GM21737 (cell line): ENCODE measurements around the gene PRXL2A.
"Not testable (repeated sequence)": the region's sequence is repeated elsewhere in the genome, so short reads cannot be mapped to it uniquely, and the experiment has no call there.

Source experiments
- ATAC-seq: cut with Tn5 transposase; IDR thresholded peaks from one replicate; pipeline ENCODE4 v1.9.1; 2021; ENCODE audit warnings: mild to moderate bottlenecking, moderate library complexity; ENCODE audit not compliant: unreplicated experiment

The PRXL2A gene

DNA sequence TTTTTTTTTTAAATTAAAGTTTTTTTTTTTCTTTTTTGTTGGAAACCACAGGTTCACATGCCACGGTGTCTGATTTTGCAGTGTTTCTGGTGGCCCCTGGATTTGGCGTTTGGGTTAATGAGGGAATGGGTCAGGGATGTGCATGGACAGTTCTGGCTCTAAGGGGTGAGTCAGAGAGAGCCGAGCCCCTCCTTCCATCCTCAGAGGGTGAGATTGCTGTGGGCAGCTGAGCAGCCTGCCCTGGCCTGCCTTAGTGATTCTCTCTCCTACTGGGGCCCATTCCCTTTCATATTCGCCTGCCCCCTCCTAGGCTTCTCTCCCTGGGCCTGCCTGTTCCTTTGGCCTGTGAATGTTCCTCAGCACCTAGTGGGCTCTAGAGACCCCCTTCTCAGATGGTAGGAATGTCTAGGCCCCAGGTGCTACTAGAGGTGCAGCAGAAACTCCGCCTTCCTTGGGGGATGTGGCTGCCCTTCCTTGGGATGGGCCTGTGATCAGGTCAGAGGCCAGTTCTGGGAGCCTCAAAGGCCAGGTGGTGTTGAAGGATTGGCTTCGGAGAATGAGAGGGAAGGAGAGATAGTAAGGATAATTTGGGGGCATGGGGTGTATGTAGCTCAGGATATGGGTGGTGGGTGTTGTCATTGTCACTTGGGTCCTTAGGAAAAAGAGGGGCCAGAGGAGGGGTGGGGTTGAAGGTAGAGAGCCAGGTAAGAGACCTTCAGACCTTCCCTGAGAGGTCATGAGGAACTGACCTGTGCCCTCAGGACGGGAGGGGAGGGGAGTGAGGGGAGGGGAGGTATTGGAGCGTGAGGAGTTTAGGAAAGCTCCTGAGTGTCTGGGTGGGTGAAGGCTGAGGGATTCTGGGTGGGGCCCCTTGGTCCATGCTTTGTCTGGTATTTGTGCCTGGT lies 65.6 kb downstream of the PRXL2A start:
- ATAC-seq = no peak

DNA sequence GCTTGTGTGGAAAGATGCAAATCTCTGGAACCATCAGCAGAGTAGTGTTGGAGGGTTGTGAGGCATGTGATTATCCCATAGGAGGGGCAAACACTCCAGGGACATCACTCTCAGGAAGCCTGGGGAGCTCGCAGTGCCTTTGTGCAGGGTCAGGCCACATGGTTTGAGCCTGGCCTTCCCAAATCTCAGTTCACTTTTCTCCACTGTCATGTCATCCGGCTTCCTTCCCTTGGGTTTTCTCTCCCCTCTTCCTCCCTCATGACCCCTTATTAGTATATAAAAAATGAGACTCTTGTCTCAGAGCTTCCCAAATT lies 66.2 kb downstream of the PRXL2A start:
- no peak for ATAC-seq

DNA sequence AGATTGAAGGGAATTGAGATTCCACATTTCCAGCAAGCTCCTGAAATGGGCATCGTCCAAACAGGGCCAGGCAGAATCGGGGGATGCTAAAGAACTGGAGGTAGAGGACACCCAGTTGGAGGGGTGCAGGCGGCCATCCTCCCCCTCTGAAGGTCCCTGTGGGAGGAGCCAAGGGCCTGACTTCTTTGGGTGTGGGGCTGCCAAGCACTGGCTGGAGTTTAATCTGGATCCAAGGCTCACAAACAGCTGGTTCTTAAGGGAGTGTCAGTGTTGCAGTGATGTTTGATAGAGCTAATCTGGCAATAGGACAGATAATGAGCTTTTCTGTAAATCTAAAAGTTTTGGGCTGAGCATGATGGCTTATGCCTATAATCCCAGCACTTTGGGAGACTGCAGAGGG lies 66.6 kb downstream of the PRXL2A start:
- ATAC-seq = no peak

DNA sequence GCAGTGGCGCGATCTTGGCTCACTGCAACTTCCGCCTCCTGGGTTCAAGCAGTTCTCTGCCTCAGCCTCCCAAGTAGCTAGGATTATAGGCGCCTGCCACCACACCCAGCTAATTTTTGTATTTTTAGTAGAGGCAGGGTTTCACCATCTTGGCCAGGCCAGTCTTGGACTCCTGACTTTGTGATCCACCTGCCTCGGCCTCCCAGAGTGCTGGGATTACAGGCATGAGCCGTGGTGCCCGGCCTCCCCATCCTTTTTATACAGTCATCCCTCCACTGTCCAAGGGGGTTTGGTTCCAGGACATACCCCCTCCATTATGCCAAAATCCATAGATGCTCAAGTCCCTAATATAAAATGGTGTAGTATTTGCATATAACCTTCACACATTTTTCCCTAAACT lies 67.3 kb downstream of the PRXL2A start:
- not testable (repeated sequence) for ATAC-seq

DNA sequence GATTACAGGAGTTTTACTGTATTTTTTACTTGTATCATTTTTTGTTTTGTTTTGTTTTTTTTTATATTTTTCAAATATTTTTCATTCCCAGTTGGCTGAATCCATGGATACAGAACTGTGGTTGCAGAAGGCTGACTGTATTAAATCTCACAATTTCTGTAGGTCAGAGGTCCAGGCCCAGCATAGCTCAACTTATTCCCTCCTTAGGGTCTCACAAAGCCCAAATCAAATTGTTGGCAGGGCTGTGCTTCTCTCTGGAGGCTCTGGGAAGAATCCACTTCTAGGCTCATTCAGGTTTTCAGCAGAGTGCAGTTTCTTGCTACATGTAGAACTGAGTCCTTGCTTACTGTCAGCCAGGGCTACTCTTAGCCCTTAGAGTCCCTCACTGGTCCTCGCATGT lies 68.3 kb downstream of the PRXL2A start:
- ATAC-seq = no peak

DNA sequence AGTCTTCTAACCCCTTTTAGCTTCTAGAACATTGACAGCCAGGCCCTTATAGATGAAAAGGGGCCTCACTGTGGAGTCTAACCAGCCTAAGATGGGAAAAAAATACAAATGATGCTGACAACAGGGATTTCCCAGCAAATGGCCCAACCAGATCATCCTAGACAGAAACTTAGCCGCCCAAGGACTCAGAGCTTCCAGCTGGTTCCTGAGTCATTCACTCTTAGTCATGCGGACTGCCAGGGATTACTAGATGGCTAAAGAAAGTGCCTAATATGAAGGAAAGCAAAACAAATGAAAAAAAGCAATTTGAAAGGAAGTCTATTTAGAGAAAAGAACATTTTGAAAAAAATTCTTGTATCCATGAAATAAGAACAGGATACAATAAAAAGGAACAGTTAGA lies 69.5 kb downstream of the PRXL2A start:
- ATAC-seq = no peak

DNA sequence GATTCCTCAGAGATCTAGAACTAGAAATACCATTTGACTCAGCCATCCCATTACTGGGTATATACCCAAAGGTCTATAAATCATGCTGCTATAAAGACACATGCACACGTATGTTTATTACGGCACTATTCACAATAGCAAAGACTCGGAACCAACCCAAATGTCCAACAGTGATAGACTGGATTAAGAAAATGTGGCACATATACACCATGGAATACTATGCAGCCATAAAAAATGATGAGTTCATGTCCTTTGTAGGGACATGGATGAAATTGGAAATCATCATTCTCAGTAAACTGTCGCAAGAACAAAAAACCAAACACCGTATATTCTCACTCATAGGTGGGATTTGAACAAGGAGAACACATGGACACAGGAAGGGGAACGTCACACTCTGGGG lies 72.0 kb downstream of the PRXL2A start:
- ATAC-seq = not testable (repeated sequence)

DNA sequence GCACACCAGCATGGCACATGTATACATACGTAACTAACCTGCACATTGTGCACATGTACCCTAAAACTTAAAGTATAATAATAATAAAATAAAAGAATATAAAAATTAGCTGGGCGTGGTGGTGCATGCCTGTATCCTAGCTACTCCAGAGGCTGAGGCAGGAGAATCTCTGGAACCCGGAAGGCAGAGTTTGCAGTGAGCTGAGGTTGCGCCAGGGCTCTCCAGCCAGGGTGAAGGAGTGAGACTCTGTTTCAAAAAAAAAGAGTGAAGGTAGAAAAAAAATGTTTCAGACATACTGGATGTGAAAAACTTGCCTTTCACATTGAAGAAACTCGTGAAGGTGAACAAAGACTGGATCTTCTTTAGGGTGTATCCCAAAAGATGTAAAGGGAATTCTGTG lies 72.5 kb downstream of the PRXL2A start:
- no peak for ATAC-seq

DNA sequence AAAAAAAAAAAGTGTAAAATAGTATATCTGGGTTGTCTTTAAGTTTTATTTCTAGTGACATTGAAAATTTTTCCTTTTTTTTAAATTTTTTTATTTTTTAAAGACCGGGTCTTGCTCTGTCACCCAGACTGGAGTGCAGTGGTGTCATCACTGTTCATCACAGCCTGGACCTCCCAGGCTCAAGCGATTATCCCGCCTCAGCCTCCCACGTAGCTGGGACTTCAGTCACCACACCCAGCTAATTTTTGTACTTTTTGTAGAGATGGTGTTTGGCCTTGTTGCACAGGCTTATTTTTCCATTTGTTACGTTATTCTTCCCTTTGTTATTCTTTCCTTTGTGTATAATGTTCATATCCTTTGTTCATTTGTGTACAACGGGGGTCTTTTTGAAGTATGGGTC lies 75.9 kb downstream of the PRXL2A start:
- ATAC-seq = no peak

DNA sequence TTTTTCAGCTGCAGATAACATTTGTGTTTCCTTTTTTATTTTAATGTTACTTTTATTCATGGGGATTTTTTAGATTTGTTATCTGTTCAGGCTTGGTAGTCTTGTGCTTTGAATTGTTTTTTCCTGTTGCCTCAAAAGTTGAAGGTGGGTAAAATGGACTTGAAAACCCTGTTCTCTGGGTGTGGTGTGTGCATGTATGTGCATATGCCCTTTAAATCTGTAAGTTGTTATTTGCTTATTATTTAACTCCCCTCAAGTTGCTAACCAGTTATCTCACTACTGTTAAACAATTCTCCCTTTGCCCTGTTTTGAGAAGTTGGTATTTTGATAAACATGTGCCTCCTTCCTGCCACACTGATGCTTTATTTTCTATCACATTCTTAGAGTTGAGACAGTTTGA lies 76.3 kb downstream of the PRXL2A start:
- ATAC-seq = no peak

DNA sequence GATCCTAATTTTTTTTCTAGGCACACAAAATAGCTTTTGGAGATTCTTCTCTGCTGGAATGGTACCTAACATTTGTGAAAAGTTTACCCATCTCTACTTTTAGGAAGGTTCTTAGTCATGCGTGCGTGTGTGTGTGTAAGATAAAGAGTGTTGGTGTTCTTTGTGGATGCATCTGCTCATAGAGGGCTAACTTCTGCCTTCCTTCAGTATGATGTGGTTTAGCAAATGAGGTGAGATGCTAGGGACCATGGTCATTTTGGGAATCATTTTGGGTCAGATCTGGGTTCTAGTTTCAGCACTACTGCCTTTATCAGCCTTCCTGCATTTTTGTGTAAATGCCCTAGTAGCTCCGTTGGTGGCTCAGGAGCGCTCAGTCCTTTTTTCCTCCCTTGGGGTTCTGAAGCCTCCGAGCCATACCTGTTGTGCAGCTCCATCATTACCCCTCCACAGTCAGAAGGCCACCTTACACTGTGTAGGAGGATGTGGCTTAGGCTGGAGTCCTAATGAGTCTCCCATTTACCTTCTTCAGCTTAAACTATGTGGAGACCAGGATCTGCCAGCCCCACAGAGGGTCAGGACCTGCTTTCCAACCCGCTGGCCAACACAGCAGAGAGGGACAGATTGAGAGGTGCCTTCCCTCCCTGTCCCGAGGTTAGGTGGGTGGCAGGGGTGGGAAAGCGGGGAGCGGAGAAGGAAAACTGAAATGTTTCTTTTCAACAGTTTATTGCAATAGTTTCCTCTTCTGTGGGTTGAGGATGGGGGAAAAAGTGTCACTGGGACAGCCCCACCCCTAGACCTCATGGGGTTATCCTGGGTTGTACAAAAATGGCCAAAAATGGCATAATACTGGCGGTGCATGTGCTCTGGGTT lies 77.0 kb downstream of the PRXL2A start:
- no peak for ATAC-seq

DNA sequence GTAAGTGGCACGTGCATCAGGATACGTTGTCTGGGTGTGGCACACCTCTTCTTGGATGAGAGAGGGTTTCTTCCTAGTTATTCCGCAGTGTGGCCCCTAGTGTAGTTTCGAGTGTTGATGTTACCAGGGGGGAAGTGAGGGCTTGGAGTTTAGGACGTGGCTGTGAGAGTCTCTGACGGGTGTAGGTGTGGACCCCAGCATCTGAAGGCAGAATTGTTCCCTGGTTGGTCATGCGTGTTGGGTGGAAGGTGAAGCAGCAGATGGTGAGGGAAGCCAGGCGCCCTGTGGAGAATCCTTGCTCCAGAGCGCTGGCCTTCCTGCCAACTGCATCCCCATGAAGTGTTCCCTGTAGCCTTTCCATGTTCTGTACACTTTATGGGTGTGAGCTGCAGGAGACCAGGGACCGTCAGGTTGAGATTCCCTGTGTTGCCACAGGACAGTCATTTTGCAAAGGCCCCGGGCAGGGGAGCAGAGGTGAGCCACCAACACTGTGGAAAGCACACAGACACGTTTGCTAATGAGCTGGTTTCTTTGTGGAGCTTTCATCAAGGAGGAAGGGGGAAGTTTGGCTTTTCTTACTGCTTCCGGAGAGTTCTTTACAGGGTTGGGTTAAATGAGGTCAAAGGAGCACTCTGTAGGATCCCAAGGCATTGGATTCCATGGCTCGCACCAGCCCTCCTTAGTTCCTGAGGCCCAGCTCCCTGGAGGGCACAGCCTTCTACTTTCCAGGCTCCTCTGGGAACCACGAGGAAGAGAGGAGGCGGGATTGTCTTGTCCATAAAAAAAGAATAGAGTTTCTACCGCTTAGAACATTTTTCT lies 77.8 kb downstream of the PRXL2A start:
- no peak for ATAC-seq
